ENCODE data around the gene ISCU. TPM values are rescaled to one million over a fixed set of nuclear protein-coding genes. Genes with fewer than 3 reads are reported as not detected.

Gene ISCU
- total and polyA plus RNA-seq, 8 donors = 34.1 to 126 (median 45.1) TPM

- ATAC-seq = no peak
- Histone ChIP-seq H3K9me3 (no peaks in the 10 kb centered on the region), H3K27me3 (no peaks in the 10 kb centered on the region), H3K4me3 (no peak overlapping the region), H3K36me3 (peaks cover 0 to 47% (median 28%) of the 10 kb centered on the region in 3 donors), H3K4me1 (peaks cover 0 to 5% (median 0%) of the 10 kb centered on the region in 3 donors), H3K27ac (no peak overlapping the region)
- TF ChIP-seq, protein P1, sequence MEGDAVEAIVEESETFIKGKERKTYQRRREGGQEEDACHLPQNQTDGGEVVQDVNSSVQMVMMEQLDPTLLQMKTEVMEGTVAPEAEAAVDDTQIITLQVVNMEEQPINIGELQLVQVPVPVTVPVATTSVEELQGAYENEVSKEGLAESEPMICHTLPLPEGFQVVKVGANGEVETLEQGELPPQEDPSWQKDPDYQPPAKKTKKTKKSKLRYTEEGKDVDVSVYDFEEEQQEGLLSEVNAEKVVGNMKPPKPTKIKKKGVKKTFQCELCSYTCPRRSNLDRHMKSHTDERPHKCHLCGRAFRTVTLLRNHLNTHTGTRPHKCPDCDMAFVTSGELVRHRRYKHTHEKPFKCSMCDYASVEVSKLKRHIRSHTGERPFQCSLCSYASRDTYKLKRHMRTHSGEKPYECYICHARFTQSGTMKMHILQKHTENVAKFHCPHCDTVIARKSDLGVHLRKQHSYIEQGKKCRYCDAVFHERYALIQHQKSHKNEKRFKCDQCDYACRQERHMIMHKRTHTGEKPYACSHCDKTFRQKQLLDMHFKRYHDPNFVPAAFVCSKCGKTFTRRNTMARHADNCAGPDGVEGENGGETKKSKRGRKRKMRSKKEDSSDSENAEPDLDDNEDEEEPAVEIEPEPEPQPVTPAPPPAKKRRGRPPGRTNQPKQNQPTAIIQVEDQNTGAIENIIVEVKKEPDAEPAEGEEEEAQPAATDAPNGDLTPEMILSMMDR (IDR thresholded peaks at IDR 0.05) = no peak
- intact Hi-C loops (cut with DNase I) = no loop called here
- FAIRE-seq = no peak
- no peak for DNase-seq
- WGBS, 2 donors = 93 to 96% methylated on average over 4 of the region's 4 CpGs
These were observed 20.1 kb upstream of the ISCU start for GRCh38 chr12:108542320-108542719.

GRCh38 chr12:108543652-108544051 is 18.7 kb upstream of the ISCU start:
- H3K9me3 ChIP-seq = no peaks in the 10 kb centered on the region
- H3K4me1 ChIP-seq = peaks cover 0 to 5% (median 0%) of the 10 kb centered on the region in 3 donors
- intact Hi-C loops (cut with DNase I) = no loop called here
- no peaks in the 10 kb centered on the region for H3K27me3 ChIP-seq
- ATAC-seq = no peak
- WGBS, 2 donors = 86 to 89% methylated on average over 3 of the region's 3 CpGs
- no peak for DNase-seq
- TF ChIP-seq, protein P1 (IDR thresholded peaks at IDR 0.05) = no peak
- no peak overlapping the region for H3K4me3 ChIP-seq
- H3K27ac ChIP-seq = no peak overlapping the region
- no peak for FAIRE-seq
- peaks cover 0 to 47% (median 21%) of the 10 kb centered on the region in 3 donors for H3K36me3 ChIP-seq

- intact Hi-C loops (cut with DNase I) = no loop called here
- ATAC-seq (peak in 1 of 4 donors; percentile 11), DNase-seq (no peak), FAIRE-seq (no peak)
- no peak overlapping the region for H3K4me3 ChIP-seq
- H3K36me3 ChIP-seq = peaks cover 0 to 38% (median 19%) of the 10 kb centered on the region in 3 donors
- peaks cover 0 to 5% (median 4%) of the 10 kb centered on the region in 3 donors for H3K4me1 ChIP-seq
- no peaks in the 10 kb centered on the region for H3K27me3 ChIP-seq
- no peak overlapping the region for H3K27ac ChIP-seq
- 80 to 83% methylated on average over 9 of the region's 9 CpGs for WGBS, 2 donors
- TF ChIP-seq, protein P1 (IDR thresholded peaks at IDR 0.05) = no peak
- no peaks in the 10 kb centered on the region for H3K9me3 ChIP-seq
These were observed 14.7 kb upstream of the ISCU start for GRCh38 chr12:108547686-108548085.

- ATAC-seq (no peak), FAIRE-seq (no peak), DNase-seq (no peak)
- H3K4me3 ChIP-seq = no peak overlapping the region
- H3K9me3 ChIP-seq = no peaks in the 10 kb centered on the region
- intact Hi-C loops (cut with DNase I) = no loop called here
- WGBS, 2 donors = 59 to 68% methylated on average over 7 of the region's 7 CpGs
- H3K4me1 ChIP-seq = peaks cover 0 to 7% (median 5%) of the 10 kb centered on the region in 3 donors
- H3K36me3 ChIP-seq = peaks cover 0 to 35% (median 12%) of the 10 kb centered on the region in 3 donors
- no peak overlapping the region for H3K27ac ChIP-seq
- no peaks in the 10 kb centered on the region for H3K27me3 ChIP-seq
- TF ChIP-seq, protein P1 (IDR thresholded peaks at IDR 0.05) = no peak
These were observed 13.4 kb upstream of the ISCU start for GRCh38 chr12:108548954-108549521.

DNA sequence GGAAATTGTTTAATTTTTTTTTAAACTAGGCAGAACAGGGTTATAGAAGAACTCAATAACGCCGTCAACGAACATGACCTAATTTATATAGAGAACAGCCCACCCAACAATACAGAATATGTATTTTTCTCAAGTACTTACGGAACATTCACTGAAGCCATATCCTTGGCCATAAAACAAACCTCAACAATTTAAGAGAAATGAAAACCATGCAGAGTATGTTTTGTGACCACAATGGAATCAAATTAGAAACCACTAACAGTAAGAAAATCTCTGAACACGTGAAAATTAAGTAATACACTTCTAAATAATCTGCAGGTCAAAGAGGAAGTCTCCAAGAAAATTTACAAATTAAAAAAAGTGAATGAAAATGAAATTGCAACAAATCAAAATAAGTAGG is 10.9 kb upstream of the ISCU start:
- DNase-seq = no peak
- Histone ChIP-seq H3K9me3 (no peaks in the 10 kb centered on the region), H3K27ac (no peak overlapping the region), H3K4me1 (peaks cover 0 to 7% (median 5%) of the 10 kb centered on the region in 3 donors), H3K27me3 (no peaks in the 10 kb centered on the region), H3K36me3 (peaks cover 0 to 18% (median 7%) of the 10 kb centered on the region in 3 donors), H3K4me3 (no peak overlapping the region)
- intact Hi-C loops (cut with DNase I) = no loop called here
- 84 to 91% methylated on average over 5 of the region's 5 CpGs for WGBS, 2 donors
- no peak for FAIRE-seq
- TF ChIP-seq, protein P1 (IDR thresholded peaks at IDR 0.05) = no peak
- no peak for ATAC-seq
